Activated T-cell treated with anti-CD3 and anti-CD28 coated beads for 4 hours (primary cell): ENCODE data around the gene TENM4.

Source experiments
- DNase-seq: peaks from one replicate; pipeline ENCODE4 v3.0.0-alpha.2; 2020

TENM4 gene

DNA sequence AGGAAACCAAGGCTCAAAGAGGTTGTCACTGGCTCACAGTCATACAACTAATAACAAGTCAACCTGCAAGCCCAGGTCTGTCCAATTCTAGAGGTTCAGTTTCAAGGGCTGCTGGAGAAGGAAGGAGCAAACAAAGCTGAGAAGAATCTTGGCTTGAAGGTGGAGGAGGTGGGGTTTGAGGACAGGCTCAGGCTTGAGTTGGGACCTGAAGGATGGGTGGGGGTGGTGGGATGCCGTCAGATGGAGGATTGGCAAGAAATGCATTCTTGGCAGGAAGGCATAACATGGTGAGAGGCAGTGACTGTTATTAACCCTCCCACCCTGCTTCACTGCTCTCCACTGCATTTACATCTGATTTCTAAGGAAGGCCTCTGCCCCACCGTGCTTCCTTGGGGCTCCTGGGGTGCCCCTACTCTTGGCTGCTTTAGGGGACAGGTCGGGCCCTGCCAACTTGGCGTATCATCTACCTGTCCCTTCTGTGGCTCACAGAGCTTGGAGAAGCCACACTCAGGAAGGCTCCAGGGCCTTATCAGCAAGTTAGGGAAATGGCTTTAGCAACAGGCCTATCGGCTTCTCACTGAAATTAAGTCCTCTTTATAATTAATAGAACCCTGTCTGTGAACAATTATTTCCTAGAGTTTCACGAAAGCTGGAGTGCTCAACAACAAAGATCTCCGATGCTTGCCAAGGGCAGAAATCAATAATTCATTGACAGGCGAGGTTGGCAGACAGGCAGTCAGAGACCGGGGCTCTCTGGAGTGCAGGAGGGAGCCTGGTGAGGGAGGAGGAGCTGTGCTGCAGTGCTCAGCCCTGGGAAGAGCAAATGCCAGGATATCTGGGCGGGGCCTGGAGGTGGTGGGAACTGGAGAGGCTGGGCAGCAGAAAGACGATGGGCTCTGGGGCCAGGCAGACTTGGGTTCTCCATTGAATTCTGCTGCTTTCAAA is 781.2 kb downstream of the TENM4 start:
- DNase-seq, result no peak

DNA sequence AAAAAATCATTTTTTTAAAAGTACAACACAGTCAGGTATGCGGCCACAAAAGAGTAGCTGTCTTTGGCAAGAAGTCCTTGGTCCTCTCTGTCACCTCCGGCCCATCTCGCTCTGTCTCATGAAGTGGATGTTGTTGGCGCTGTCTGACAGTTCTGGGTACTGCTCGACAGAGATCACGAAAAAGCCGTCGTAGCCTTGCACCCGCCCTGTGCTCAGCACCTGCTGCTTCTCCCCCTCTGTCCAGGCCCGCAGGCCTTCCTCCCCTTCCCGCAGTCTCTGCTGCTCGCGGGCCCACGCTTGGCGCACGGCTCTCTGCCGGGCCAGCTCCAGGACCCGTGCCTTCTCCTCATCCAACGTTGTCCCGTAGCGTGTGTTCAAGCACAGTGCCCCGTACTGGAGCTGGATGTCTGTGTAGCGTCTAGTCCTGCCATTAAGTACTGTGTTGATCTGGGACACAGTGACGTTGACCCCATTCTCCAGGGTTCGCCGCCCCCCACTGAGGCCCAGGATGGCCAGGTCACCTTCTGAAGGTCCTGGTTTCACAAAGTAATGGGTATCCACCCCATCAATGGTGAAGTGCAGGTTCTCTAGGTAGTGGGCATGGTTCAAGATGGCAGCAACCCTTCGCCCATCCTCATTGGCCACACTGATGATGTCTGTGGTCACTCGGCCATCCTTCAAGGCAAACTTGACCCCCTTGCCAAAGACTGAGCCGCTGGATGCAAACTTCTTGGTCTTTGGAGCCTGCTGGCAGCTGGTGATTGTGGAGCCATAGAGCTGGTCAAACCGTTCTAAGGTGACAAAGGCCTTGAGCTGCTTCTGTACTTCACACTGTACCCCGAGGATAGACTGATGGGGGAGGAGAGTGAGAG is 782.6 kb downstream of the TENM4 start:
- DNase-seq, result no peak

GRCh38 chr11:78657441-78657840 is 783.4 kb downstream of the TENM4 start:
- no peak for DNase-seq

DNA sequence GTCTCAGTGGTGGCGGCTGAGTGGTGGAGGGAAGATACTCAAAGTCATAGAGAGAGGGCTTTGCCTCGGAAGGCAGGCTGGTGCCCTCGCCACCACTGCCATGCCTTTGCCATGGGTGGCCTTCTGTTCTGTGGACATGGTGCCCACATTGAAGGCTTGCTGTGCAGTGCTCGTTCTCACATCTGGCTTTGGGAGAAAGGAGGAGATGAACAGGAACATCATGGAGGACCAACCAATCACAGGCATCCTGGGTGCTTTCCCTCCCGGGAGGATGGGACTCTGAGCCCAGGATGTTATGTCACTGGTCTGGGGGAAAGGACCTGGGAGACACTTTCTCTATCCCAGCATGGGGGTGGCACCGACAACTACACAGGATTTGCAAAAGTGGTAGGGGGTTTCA is 783.8 kb downstream of the TENM4 start:
- no peak for DNase-seq

- DNase-seq, result no peak
Observed at GRCh38 chr11:78656327-78656726, 784.5 kb downstream of the TENM4 start.

DNA sequence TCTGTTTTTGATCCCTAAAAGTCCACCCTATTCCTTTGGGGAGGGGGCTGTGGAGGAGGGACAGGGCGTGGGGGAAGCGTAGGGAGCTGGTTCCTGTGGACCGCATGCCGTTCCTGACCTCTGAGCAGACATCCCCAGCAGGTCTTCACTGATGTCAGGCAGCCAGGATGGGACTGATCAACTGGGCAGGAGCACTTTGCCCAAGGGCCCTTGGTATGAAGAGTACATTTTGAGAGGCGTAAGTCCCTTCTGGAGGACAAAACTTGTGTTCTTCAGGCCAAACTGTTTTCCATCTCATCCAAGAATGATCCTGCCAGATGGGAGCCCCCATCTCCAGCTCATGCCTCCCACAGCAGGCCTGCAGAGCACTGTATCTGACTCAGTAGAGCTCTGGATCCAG is 785.3 kb downstream of the TENM4 start:
- DNase-seq, result no peak

DNA sequence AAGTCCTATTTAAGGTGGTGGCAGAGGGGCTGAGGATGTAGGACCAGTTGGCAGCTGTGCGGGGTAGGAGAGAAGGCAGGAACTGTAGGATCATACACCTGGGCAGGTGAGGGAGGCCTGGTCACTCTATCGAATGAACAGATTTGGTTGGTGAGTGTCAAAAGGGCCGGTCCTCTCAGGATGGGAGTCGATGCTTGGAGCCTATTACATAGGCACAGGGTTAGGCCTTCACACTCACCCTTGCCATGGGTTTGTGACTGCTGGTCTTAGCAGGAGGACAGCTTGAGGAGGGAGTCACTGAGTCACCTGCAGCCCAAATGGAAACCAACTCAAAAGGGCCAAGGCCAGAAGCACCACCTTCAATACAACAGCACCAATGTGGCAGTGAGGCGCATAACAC is 786.0 kb downstream of the TENM4 start:
- DNase-seq, result no peak

DNA sequence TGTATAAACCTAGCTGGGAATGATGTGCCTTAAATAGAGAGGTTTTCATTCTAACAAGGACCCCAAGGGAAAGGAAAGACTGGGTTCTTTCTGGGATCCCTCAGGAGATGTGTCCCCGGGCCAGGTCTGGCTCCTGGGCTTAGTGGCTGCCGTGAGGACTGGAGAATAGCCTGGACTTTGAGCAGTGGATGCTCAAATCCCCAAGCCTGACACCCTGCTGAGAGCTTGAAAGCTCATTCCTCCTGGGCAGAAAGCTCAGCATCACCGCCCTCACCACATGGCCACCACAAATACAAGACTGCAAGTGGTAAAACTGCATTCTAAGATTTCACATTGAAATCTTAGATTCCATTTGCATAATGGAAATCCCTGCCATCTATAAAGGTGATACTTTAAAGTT is 786.8 kb downstream of the TENM4 start:
- no peak for DNase-seq

GRCh38 chr11:78653294-78653909 is 787.4 kb downstream of the TENM4 start:
- no peak for DNase-seq

- no peak for DNase-seq
Observed at GRCh38 chr11:78652843-78653239, 788.0 kb downstream of the TENM4 start.

- DNase-seq, result no peak
Observed at GRCh38 chr11:78651923-78652842, 788.6 kb downstream of the TENM4 start.

GRCh38 chr11:78651136-78651775 is 789.6 kb downstream of the TENM4 start:
- DNase-seq, result no peak

DNA sequence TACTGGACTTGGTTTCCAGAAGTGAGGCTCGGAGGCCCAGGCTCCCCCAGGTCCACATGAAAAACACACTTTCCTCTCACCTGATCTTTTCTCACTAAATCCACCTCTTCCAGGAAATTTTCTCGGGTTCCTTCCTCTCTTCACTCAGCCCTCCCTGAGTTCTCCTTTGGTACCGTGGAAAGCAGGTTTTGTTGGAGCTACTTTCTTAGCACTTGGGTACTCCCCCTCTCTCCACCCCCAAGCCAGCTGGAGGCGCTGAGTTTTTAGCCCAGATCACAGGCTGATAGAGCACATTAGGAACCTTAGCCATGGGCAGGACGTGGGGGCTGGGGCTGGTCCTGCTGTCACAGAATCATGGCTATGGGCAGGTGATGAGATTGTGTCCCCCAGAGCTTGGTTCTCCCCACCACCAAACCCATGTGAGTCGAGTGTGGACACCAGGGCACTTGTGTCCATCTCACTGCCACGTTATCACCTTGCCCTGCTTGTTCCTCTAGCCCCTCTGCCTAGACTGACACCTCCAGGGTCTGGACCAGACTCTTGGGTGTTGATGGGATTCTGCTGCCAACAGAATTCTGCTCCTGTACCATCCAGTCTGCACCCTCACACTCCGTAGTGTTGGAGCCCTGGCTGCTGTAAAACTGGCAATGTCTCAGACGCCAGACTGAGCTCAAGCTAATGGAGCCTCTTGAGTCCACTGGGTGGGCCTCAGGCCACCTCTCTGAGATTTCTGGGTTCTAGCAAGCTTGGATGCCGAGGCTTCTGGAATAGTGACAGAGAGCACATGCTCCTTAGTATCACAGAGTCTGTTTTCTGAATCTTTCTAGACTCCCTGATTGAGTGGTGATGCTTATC is 791.2 kb downstream of the TENM4 start:
- no peak for DNase-seq

DNA sequence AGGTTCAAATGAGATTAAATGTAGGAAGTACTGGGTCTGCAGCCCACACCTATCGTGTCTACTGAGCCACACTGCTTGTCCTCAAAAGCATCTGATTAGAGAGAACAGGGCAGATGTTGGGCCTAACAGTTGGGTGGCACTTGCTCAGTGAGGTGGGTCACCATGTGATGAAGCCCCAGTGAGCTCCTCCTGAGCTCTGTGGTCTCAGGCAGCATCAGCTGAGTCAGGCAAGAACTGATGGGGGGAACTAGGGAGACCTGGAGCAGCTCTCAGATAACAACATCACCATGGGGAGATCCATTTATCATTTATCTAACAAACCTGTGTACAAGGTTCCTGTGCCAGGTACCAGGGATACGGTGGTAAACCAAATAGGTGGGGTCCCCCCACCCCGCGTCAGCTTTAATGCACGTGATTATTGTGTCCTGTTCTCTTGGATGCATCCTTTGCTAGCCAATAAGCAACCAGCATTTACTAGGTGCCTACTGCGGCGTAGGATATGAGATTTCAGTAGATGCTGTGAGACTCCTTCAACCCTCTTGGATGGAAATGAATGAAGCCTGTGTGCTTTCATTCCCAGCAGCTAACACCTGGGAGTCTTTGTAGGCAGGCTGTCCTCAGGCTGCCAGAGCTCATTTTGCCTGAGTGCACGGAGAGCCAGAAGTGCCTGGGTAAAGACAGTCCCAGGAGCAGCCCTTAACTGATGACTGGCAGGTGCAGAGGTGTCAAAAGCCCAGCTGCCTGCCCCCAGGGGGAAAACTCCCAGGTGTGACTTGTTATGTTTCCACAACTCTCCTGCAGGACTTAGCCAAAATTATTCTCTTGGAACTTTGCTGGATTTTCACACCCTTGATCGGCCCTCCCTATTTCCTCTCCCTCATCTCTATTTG is 792.6 kb downstream of the TENM4 start:
- no peak for DNase-seq

GRCh38 chr11:78647266-78647915 is 793.4 kb downstream of the TENM4 start:
- no peak for DNase-seq

DNA sequence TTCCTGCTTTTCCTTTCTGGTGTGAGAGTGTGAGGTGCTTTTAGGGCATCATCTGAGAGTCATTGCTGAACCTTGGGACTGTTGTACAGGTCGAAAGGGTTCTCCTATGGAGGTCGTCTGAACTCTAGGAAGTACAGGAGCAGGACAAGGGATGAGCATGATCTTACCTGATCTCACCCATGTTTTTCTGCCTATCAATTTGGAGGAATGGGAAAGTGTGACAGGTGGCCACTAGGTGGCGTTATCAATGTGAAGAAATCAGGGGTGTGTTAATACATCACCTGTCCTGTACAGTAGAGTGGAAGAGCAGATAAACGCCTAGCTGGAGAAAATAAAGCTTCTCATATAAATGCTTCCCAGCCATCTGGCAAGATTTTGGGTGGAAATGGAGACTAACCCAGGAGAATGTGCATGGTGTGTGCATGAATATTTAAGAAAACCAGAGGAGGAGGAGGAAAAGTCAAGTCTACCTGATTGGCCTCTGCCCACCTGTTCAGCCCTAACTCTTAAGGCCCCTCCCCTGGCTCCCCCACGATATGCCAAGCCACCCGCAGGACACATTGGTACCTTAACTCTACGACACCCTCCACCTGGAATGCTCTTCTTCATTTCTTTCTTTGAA is 794.2 kb downstream of the TENM4 start:
- peak; percentile 45 for DNase-seq

DNA sequence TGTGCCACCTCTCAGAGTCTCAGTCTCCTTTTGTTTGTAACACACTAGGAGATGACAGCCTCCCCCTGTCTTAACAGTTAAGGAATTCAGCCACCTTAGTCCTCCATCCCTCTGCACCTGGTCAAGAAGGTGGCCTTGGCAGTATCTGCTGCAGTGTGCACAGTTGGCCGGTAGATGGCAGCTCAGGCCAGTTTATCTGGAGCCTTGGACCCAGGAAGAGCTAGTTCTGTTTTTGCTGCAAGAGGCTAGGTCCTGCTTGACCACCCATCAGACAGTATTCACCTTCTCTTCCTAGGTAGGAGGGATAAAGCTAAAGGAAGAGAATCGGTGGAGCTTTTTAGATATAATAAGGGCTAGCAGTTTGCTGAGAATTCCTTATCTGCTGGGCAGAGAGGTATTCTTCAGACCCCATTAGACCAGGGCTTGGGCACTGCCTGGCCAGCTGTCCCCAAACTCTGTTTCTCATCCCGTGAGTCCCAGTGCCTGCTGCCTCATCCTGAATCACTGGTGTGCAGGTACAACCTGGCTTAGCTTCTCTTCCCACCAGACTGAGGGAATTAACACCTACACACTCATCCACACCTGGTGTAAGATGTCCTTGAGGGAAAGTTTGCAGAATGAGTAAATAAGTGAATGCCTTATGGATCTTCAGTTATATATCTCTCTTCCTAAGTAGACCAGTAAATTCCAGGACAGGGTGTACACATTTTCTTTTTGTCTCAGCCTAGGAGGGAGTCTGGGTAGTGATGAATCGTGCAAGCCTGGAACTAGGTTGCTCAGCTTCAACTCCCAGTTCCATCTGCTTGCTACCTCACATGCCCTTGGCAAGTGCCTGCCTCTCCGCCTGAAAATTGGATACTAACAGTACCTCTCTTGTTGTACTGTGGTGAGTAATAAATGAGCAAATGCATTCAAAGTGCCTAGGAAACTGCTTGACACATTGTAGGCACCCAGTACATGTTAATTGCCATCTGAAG is 795.3 kb downstream of the TENM4 start:
- peak; percentile 50 for DNase-seq
